Right forelimb (tissue), 1 donor: ENCODE data around the gene ACAA2.

Source experiments
- DNase-seq: peaks from one replicate; pipeline ENCODE4 v3.0.0-alpha.2; 2018

Gene ACAA2

DNA sequence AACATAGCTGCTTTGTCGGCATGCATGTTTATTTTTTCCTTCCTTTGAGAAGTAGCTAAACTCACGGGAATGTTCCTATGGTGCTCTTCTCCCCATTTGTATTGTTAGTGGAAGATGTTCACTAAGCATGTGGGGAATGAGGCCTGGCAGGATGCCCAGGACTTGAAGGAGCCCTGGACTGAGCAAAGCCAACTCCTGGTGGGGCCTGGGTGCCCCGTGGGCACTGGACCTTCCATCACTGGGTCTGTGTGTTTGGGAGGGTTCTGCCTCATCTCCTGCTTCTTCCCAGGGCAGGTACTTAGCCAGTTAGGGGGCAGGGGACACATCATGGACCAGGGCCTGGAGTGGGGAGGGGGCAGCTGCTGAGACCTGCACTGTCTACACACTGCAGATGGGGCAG, 49.3 kb downstream of the ACAA2 start:
- DNase-seq = no peak

DNA sequence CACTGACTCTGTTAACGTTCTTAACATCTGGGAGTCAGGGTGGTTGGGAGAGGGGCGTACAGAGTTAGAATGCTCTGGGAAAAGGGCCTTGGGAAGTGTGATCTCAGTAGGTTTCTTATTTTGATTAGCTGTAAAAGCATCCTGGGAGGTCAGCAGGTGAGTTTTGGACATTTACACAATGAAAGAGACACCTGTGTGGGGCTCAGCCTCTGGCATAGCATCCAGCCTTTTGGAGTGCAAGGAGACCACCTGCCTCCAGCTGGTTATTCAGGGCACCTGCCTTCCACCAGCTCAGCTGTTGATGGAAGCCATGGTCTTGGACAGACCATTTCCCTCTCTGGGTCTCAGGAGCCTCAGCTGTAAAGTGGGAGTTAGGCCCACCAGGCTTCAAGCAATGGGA, 49.7 kb downstream of the ACAA2 start:
- no peak for DNase-seq

DNA sequence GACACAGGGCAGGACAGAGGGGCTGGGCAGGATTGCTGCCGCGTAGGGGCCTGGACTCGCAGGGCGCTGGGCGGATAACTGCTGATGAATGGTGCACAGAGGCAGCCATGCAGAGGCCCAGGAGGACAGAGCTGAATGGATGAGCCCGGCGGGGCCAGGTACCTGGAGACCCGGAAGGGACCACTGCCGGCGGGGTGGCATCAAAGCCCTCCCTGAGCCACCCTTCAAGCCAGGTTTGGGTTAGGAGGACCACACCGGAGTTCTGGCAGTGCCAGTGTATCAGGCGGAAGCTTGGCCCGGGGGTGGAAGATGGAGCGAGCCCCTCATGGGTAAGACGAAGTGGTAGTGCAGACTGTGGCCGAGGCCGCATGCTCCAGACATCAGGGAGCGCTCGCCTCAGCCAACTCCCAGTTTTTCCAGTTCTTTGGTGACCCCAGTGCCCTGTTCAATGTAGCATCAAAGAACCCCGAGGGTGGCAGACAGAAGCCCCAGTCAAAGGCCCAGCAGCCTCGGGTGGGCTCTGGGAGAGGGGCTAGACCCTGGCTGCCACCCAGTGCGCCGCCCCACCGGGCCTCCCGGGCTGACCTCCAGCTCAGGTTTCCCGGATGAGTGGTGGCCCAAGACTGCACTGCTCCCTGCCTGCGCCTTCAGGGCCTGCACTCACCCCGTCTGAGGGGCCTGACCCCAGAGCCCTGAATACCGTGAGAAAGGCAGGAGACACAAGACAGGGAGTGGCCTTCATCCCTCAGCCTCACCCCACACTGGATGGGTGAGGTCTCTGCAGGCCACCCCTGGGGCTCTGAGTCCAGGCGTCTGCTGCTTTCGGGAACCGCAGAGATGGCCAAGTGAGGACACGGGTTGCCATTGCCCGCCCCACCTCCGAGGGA, 50.9 kb downstream of the ACAA2 start:
- no peak for DNase-seq

GRCh38 chr18:49761771-49762170, 51.6 kb downstream of the ACAA2 start:
- DNase-seq = no peak

DNA sequence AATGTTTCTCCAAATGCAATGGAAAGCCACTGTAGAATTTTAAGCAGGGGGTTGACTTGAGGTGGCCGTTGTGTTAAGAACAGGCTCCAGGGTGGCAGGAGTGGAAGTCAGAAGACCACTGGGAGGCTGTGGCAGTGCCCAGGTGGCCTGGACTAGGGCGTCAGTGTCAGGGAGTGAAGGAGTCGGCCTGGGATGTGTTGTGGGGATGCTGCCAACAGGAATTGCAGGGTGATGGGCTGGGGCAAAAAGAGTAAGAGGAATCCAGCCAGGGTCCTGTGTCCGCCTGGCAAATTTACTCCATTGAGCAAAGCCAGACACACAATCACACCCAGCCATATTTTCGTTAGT, 55.1 kb downstream of the ACAA2 start:
- no peak for DNase-seq

DNA sequence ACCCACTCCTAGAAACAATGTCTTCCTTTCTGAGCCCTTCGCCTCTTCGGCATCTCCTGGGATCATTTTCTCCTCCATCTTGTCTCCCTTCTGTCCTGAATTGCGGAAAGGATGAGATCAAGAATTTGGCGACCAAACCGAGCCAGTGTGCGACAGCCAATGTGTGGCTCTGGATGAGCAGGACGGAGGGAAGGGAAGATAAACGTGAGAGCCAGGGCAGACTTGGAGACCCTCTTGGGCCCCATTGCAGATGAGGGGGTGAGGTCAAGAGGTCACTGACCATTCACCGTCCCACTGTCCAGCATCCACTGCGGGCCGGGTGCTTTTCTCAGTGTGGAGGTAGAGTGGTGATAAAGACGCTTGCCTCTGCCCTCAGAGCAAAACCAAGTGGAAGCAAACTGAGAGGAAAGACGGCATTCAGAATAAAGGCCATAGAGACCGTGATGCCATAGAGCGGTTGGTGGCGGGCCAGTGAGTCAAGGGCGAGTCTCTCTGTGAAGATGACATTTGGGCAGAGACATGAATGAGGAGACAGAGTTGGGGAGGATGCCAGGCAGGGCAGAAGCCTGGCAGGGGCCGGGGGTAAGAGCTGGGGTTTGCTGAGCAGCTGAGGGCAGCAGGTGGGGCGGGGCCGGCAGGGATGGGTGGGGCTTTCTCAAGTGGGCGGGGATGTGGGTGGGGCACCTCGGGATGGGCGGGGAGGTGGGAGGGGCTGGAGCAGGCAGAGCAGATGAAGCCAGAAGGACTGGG, 55.6 kb downstream of the ACAA2 start:
- DNase-seq = no peak

- DNase-seq = no peak
Observed at GRCh38 chr18:49756671-49757362, 56.5 kb downstream of the ACAA2 start.

DNA sequence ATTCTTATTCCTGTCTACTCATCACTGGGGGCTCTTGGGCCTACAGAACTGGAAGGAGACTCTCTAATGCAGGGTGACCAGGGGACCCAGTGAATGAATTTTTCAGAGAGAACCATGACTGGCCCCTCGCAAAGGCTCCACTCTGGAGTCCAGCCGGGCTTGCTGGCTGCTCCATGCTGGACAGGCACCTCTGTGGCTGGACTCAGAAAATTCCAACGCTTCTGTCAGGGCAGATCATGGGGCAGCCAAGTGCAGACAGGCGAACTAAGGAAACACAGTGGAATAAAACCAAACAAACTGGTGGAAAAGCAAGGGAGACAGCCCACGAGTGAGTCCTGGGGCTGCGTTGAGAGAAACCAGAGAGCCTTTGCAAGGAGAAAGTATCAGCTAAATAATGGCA, 57.2 kb downstream of the ACAA2 start:
- DNase-seq = no peak

DNA sequence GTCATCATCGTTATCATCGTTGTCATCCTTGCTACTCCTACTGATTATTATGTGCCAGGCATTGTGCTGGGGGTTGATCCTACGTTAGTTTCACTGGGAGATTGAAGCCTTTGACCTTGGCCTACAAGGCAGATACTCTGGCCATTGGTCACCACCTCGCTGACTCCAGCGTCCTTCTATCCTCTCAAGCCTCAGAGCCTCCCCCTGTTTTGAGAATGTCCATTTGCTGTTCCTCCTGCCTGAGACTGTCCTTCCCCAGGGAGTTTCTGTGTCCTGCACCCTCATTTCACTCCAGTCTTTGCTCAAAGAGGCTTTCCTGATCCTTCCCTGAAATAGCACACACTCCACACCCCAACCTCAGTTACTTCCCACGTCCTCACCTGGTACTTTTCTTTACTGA, 57.8 kb downstream of the ACAA2 start:
- no peak for DNase-seq

DNA sequence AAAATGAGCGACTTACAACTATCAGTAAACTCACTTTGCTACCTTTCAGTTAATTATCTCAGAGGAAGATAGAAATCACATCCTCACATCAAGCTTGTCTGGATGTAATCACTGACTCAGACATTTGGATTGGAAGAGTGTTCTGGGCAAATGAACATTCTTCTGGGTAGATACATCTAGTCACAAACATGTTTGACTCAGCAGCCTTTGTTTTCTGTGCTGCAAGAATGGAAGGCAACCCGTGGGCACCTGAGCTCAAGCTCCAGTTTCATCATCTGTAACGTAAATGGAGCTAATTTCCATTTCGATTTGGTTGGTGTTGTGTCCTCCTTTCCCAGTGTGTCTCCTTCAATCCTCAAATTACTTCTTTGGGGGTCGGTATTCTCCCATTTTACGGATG, 58.5 kb downstream of the ACAA2 start:
- DNase-seq = no peak

DNA sequence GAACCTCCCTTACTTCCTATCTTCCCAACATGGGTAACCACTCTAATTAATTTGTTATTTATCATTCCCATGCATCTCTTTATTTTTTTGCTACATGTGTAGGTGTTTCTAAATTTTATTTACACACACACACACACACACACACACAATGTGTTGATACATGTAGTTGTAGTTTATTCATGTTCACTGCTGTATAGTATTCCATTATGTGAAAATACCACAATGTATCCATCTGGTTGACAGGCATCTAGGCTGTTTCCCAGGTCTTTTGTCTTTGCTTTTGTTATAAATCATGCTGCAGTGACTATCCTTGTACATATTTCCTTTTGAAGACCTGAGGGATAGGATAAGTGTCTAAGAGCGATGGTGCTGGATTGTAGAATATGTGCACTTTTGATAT, 59.7 kb downstream of the ACAA2 start:
- no peak for DNase-seq

DNA sequence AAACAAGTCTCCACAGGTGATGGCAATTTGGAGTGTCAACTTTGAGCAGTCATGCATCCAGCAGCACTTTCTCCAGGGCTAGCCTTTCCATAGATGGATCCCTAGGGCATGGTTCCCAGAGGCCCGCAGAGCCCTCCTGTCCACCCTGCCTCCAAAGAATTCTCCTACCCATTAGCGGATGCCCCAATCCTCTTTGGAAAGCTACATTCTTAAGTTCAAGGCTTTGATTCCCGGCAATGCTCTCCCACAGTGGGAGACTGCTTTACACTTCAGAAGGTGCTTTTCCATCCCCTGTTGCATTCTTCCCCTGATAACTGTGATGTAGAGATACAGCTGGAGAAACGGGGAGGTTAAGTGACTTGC, 61.3 kb downstream of the ACAA2 start:
- no peak for DNase-seq

DNA sequence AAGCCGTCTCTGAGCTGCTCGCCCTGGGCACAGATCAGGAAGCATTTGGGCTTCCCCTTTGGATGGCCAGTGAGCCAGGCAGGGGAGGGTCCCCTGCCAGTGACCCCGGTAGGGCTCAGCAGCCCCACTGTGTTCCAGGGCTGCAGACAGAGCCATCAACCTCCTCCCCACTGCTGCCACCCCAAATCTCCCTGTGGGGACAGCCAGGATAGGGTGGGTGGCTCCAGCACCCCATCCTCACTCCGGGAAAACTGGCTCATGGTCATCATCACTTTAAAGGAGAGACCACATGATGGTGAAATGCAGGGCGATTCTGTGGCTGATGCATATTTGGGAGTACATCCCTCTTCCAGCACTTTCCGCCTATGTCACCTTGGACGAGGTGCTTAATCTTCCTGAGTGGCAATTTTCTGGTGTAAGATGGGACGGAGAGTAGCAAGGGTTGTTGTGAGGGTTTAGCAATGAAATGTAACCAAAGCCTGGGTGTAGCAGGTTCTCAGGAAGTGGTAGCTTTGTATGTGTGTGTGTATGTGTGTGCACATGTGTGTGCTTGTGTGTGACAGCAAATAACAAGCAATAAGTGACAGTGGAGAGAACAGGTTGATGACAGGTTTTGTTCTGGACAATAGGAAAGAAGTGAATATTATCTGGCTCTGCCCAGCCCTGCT, 61.8 kb downstream of the ACAA2 start:
- DNase-seq = no peak

GRCh38 chr18:49749563-49749962, 63.8 kb downstream of the ACAA2 start:
- no peak for DNase-seq

- no peak for DNase-seq
Observed at GRCh38 chr18:49747876-49748275, 65.5 kb downstream of the ACAA2 start.

- no peak for DNase-seq
Observed at GRCh38 chr18:49745045-49746014, 68.0 kb downstream of the ACAA2 start.

DNA sequence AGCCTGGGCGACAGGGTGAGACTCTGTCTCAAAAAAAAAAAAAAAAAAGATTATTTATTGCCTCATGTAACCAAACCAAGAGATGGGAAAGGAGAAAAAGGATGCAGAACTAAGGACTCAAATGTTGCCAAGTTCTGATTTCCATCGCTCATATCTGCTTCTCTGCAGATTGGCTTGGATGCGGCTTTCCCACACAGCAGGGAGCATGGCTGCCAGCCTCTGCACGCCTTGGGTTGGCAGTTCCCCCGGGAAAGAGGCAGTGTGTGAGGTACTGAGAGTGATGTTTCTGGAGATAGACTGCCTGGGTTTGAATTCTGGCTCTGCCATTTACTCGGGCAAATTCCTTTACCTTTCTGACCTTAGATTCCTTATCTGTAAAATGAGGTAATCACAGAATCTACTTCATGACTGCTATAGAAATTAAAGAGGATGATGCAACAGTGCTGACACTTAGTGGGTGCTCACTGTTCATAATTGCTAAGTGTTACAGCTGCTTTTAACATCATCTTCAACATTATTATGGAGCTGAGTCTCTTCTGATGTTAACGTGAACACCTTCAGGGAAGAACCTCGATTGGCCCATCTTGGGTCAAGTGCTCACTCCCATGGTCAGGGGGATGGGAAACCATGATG, 68.8 kb downstream of the ACAA2 start:
- no peak for DNase-seq

DNA sequence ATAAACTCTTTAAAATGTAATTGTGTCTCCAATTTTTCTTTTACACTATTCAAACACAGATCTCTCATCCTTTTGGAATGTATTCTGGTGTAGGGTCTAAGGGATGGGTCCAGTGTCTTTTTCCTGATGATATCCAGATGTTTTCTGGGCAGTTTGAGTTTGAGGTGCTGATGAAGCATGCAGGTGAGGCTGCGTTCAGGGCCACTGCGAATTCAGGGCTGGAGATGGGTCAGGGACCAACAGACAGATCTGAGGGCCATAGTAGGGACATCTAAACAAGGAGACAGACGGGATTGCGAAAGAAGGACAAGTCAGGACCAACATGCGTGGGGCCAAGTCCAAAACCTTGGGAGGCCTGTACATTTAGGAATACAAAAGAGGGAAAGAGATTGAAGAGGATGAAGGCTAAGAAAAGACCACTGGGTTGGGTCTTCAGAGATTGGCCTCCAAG, 70.2 kb downstream of the ACAA2 start:
- DNase-seq = no peak

DNA sequence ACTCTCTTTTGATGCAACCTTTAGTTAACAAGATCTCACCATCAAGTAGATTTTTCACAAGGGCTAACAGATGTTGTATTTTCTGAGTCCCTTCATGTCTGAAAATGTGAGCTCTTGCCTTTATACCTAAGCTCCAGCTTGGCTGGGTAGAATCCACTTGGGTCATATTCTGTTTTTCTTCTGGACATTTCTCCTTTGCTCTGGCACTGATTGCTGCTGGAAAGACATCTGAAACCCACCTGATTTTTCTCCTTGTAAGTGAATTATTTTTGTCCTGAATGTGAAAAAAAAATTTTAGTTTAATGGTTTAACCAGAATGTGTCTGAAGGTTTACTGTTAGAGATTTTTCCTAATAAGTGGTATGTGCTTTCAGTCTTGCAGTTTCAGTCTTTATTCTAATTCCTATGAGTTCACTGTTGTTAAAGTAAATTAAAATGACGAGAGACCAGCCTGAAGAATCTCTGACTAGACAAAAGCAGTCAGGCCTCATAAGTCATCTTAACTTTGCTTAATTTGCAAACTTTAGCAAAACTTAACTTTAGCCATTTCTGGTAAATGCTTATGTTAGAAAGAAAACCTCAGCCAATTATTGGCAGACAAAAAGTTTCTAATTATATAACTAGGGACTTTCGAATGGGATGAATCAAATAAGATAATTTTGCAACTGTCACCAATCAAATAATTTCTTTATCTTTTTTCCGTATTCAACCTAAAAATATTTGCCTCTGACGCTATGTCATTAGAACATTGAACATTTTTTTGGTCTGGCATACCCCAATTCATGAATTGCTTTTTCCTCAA, 70.8 kb downstream of the ACAA2 start:
- DNase-seq = no peak

DNA sequence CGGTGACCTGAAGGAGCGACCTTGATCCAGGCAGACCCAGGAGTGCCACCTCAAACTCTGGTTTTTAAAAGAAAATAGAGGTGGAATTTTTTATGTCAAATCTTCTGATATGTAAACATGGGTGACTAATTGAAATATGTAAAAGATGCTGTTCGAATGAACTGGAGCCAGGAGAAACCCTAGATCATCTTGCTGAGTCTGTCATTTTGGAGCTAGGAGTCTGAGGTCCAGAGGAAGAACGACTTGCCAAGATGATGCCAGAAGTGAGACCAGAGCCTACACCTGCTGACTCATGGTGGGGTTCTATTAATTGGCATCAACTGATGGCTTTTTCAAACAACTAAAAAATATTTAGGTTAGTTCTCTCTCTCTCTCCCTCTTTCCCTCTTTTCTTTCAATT, 74.1 kb downstream of the ACAA2 start:
- DNase-seq = no peak

DNA sequence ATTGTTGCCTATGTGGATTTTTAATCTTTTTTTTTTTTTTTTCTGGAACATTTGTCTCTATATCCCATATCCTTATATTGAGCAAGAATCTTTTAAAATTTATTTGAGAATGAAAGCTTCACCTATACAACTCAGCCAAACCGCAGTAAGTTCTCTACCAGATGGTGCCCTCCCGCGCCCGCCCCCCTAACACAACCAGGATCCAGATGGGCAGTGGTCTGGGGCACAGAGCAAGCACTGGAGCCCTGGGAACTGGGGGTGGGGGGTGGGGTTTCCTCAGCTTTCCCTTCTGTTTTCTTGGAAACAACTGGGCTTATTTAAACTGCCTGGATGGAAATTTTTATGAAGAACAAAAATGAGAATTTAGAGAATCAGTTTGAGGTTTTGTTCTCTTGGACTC, 74.6 kb downstream of the ACAA2 start:
- DNase-seq = no peak
